Natural killer cell (primary cell): ENCODE results near the gene ACTRT2. TPM values are rescaled to one million over a fixed set of nuclear protein-coding genes. Genes with fewer than 3 reads are reported as not detected.

Experiments
- ATAC-seq, 3 donors: fragments of 150-1000 bp in 2 of 3; fragments of 200-7000 bp in 1 of 3; cut with Tn5 transposase; 1 replicate in 1 of 3; 2 replicates in 2 of 3; pipeline ENCODE4 v1.10.0; 2021; ENCODE audit warnings: mild to moderate bottlenecking in 2 of 3, moderate library complexity in 2 of 3
- DNase-seq, 2 donors: peaks; one replicate each; pipeline versions ENCODE4 v3.0.0 to v3.0.0-alpha.2; 2013 to 2021; ENCODE audit warnings: mixed read lengths in 1 of 2
- H3K27ac ChIP-seq: one replicate; pipeline ENCODE4 v1.5.1; 2013; ENCODE audit warnings: mild to moderate bottlenecking, low read length
- H3K27me3 ChIP-seq: one replicate; pipeline ENCODE4 v1.6.1; 2013; ENCODE audit warnings: low read length; ENCODE audit not compliant: control insufficient read depth, insufficient read depth
- H3K36me3 ChIP-seq: one replicate; pipeline ENCODE4 v1.6.1; 2013; ENCODE audit warnings: low read length; ENCODE audit not compliant: control insufficient read depth, insufficient read depth
- H3K4me1 ChIP-seq: one replicate; pipeline ENCODE4 v1.6.1; 2013; ENCODE audit warnings: low read length; ENCODE audit not compliant: control insufficient read depth, insufficient read depth
- H3K4me3 ChIP-seq: one replicate; pipeline ENCODE4 v1.5.1; 2013; ENCODE audit warnings: low read length
- H3K9me3 ChIP-seq: one replicate; pipeline ENCODE4 v1.6.1; 2013; ENCODE audit warnings: low read length; ENCODE audit not compliant: control insufficient read depth, insufficient read depth
- H3K27ac Mint-ChIP-seq, 2 donors: one replicate each; pipeline ENCODE4 v1.8.0; 2022; ENCODE audit warnings: mild to moderate bottlenecking in 2 of 2, mixed read lengths in 2 of 2, moderate library complexity in 1 of 2
- H3K27me3 Mint-ChIP-seq, 2 donors: one replicate each; pipeline ENCODE4 v1.8.0; 2022; ENCODE audit warnings: low read depth in 2 of 2, mixed read lengths in 2 of 2
- H3K36me3 Mint-ChIP-seq: one replicate; pipeline ENCODE4 v1.8.0; 2022; ENCODE audit warnings: mixed read lengths
- H3K4me1 Mint-ChIP-seq, 2 donors: one replicate each; pipeline ENCODE4 v1.8.0; 2022; ENCODE audit warnings: mixed read lengths in 2 of 2
- H3K4me3 Mint-ChIP-seq: one replicate; pipeline ENCODE4 v1.8.0; 2022; ENCODE audit warnings: mild to moderate bottlenecking, moderate library complexity, mixed read lengths
- H3K9me3 Mint-ChIP-seq, 2 donors: one replicate each; pipeline ENCODE4 v1.8.0; 2022; ENCODE audit warnings: mixed read lengths in 2 of 2
- WGBS: methylation state at CpG from one replicate; pipeline ENCODE4 v1.1.7; 2013; ENCODE audit warnings: missing lambda C conversion rate; ENCODE audit not compliant: insufficient coverage; 5-methylcytosine and 5-hydroxymethylcytosine counted together
- intact Hi-C: fragments of 100-400 bp; cut with micrococcal nuclease; formaldehyde crosslinking; loops from one replicate; pipeline ENCODE4 v1.14.2; 2022
- total RNA-seq, 4 donors: library from RNA; stranded (reverse); fragments of 120-200 nt in 1 of 4; gene quantifications; one replicate each; pipeline versions ENCODE4 v1.2.3 to v1.2.4, GENCODE V29; 2013 to 2022
- TF ChIP-seq, protein P1 (sequence below): fragments of 200-600 bp; IDR thresholded peaks from one replicate; pipeline ENCODE4 v1.8.0; 2022; ENCODE audit warnings: antibody characterized with exemption

Gene ACTRT2
- total RNA-seq, 3 donors from 2014 or later (not counting 1 experiment from before 2014, with no cell fraction given), result not detected

DNA sequence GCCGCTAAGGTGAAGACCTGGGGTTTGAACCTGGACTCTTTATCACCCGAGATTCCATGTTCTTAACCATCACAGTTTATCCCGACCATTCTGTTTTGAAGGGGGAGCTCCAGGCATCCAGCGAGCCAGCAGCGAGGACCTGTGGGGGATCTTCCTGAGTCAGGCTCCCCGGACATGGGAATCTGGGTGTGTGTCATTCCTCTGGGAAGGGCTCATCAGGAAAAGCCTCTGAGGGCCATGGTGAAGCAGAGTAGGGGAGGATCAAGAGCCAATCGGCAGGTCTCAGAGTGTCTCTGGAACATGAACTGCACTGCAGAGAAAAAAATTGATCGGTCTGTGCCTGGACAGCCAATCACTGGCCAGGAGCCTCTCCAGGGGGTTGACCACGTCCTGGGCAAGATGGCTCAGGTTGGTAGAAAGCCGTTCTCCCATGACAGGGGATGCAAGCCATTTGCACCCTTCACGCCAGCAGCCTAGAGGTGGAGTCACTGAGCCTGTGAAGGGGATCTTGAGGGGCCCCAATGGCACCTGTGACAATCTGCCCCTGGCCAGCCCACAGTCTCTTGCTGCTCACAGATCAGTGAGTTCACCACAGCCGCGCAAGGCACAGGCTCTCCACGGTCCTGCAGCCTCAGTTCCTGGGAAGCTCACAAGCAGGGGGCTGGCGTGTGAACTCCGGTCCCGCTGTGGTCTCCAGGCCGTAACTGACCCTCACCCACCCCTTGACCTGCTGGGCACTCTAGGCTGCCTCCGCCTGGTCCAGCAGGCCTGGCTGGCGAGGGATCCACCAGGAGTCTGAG lies 20.4 kb upstream of the ACTRT2 start:
- DNase-seq, result no peak
- H3K27me3 ChIP-seq, result peaks cover 2% of the 10 kb centered on the region

DNA sequence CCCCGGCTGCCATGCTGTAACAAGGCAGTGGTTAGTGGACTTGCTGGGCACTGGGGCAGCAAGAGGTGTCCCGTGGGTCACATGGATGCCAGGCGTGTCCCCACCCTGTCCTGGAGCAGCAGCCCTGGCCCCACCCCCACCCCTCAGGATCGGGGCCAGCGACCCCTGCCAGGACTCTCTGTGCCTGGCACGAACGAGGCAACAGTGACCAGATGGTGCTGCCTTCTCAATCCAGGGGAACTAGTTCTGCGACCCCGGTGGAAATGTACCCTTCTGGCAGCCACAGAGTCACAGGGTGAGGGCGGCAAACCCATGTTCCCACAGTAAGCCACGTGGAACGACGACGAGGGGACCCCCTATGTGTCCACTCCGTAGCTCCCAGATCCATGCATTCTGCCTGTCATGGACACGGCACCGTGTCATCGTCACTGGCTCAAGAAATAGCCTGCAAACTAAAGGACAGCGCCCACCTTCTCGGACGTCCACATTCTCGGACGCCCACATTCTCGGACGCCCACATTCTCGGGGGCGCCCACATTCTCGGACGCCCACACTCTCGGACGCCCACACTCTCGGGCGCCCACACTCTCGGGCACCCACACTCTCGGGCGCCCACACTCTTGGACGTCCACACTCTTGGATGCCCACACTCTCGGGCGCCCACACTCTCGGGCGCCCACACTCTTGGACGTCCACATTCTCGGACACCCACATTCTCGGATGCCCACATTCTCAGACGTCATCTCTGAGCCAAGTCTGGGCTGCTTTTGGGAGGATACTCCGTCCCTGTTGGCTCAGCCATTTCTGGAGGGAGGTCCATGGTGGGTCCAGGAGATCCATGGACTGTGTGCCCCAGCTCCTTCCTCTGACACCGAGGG lies 19.6 kb upstream of the ACTRT2 start:
- no peak overlapping the region for H3K27ac ChIP-seq
- no peaks in the 10 kb centered on the region for H3K9me3 ChIP-seq
- intact Hi-C loops, result no loop called here
- H3K4me1 ChIP-seq, result no peaks in the 10 kb centered on the region
- Mint-ChIP-seq H3K4me1 (no peaks in the 10 kb centered on the region), H3K36me3 (no peaks in the 10 kb centered on the region), H3K9me3 (no peaks in the 10 kb centered on the region), H3K4me3 (no peak overlapping the region), H3K27me3 (peaks cover 0 to 5% of the 10 kb centered on the region in 2 donors), H3K27ac (no peak overlapping the region)
- no peak overlapping the region for H3K4me3 ChIP-seq
- ATAC-seq (no peak), DNase-seq (no peak)
- H3K36me3 ChIP-seq, result no peaks in the 10 kb centered on the region
- TF ChIP-seq, protein P1, sequence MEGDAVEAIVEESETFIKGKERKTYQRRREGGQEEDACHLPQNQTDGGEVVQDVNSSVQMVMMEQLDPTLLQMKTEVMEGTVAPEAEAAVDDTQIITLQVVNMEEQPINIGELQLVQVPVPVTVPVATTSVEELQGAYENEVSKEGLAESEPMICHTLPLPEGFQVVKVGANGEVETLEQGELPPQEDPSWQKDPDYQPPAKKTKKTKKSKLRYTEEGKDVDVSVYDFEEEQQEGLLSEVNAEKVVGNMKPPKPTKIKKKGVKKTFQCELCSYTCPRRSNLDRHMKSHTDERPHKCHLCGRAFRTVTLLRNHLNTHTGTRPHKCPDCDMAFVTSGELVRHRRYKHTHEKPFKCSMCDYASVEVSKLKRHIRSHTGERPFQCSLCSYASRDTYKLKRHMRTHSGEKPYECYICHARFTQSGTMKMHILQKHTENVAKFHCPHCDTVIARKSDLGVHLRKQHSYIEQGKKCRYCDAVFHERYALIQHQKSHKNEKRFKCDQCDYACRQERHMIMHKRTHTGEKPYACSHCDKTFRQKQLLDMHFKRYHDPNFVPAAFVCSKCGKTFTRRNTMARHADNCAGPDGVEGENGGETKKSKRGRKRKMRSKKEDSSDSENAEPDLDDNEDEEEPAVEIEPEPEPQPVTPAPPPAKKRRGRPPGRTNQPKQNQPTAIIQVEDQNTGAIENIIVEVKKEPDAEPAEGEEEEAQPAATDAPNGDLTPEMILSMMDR, result no peak
- 87% methylated on average over 47 of the region's 47 CpGs for WGBS
- peaks cover 2% of the 10 kb centered on the region for H3K27me3 ChIP-seq

More for the DNA sequence above, 20.4 kb upstream of the ACTRT2 start:
- Mint-ChIP-seq H3K4me1 (no peaks in the 10 kb centered on the region), H3K27me3 (peaks cover 0 to 5% of the 10 kb centered on the region in 2 donors), H3K9me3 (no peaks in the 10 kb centered on the region), H3K27ac (no peak overlapping the region), H3K36me3 (no peaks in the 10 kb centered on the region), H3K4me3 (no peak overlapping the region)
- H3K9me3 ChIP-seq, result no peaks in the 10 kb centered on the region
- no peaks in the 10 kb centered on the region for H3K36me3 ChIP-seq
- ATAC-seq, result no peak
- H3K4me3 ChIP-seq, result no peak overlapping the region
- H3K27ac ChIP-seq, result no peak overlapping the region
- intact Hi-C loops, result no loop called here
- TF ChIP-seq, protein P1, result no peak
- 84% methylated on average over 20 of the region's 20 CpGs for WGBS
- H3K4me1 ChIP-seq, result no peaks in the 10 kb centered on the region

DNA sequence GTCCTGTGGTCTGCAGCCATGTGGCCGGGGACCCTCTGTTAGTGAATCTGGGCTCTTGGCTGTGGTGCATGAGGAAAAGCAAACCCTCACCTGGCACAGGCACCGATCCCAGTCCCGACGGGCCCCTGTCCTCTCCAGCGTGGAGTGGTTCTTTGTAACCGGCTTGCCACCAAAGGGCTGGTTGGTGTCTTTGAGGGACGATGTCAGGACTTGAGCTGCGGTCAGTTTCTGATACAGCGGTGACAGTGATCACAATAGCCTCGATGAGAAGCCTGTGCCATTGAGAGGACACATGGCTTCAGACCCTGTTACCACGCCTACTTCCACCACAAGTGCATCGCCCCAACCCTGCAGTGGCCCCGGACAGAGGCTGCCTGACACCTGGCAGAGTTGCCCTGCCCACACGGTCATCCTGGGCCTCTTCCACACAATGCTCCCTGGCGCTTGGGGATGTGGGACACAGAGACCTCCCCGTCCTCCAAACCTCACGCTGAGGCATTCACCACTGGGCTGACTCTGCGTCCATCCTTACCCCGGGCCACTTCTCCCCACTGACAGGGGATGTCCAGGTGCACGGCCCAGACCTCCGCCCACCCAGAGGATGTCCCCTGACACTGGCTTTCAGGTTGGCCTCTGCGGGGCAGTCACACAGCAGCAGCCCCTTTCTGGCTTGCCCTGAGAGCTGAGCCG lies 18.8 kb upstream of the ACTRT2 start:
- no peak for DNase-seq
- H3K9me3 Mint-ChIP-seq, result no peaks in the 10 kb centered on the region
- 88% methylated on average over 23 of the region's 23 CpGs for WGBS

More for the DNA sequence above, 18.8 kb upstream of the ACTRT2 start:
- no peaks in the 10 kb centered on the region for H3K36me3 Mint-ChIP-seq
- no peak overlapping the region for H3K4me3 ChIP-seq
- no peaks in the 10 kb centered on the region for H3K27me3 ChIP-seq
- H3K27ac ChIP-seq, result no peak overlapping the region
- no peaks in the 10 kb centered on the region for H3K4me1 ChIP-seq
- TF ChIP-seq, protein P1, result no peak
- no peak for ATAC-seq
- no peaks in the 10 kb centered on the region for H3K4me1 Mint-ChIP-seq
- peaks cover 0 to 5% of the 10 kb centered on the region in 2 donors for H3K27me3 Mint-ChIP-seq
- peaks cover 4% of the 10 kb centered on the region for H3K9me3 ChIP-seq
- no peak overlapping the region for H3K27ac Mint-ChIP-seq
- intact Hi-C loops, result no loop called here
- no peaks in the 10 kb centered on the region for H3K36me3 ChIP-seq
- H3K4me3 Mint-ChIP-seq, result no peak overlapping the region
